ENCODE data around the gene C7orf57.

C7orf57 gene

GRCh38 chr7:48085433-48085791 lies 50.1 kb downstream of the C7orf57 start:
- H3K4me1 ChIP-seq: peaks cover 43 to 63% (median 60%) of the 10 kb centered on the region in 10 experiments
- H3K36me3 ChIP-seq: peaks cover 0 to 6% (median 0%) of the 10 kb centered on the region in 11 experiments; a peak in 3 of 22 replicates
- peak overlapping the region; percentile 8 to 97 (median 76); a peak in 21 of 22 replicates for H3K27ac ChIP-seq
- no peaks in the 10 kb centered on the region; a peak in 1 of 22 replicates for H3K9me3 ChIP-seq (replicated peaks in 1 of 11)
- peaks cover 0 to 13% (median 0%) of the 10 kb centered on the region in 11 experiments; a peak in 7 of 22 replicates for H4K20me1 ChIP-seq
- peaks cover 0 to 44% (median 25%) of the 10 kb centered on the region in 11 experiments; a peak in 18 of 22 replicates for H3K27me3 ChIP-seq
- H3K9ac ChIP-seq: peak overlapping the region in 10 of 11 experiments; percentile 16 to 75 (median 64); a peak in 19 of 22 replicates
- no peak for TF ChIP-seq Cebpa-rat (IDR thresholded peaks at IDR 0.05)
- peak overlapping the region in 2 of 10 experiments; percentile 6 to 35; a peak in 2 of 20 replicates for H3K4me3 ChIP-seq
- H3K4me2 ChIP-seq: peak overlapping the region; percentile 79 to 99 (median 92)

- H3K36me3 ChIP-seq: peaks cover 0 to 11% (median 0%) of the 10 kb centered on the region in 11 experiments; a peak in 3 of 22 replicates
- H3K4me2 ChIP-seq: peak overlapping the region; percentile 79 to 99 (median 92)
- H3K27me3 ChIP-seq: peaks cover 0 to 49% (median 31%) of the 10 kb centered on the region in 11 experiments; a peak in 18 of 22 replicates
- H3K4me1 ChIP-seq: peaks cover 43 to 68% (median 64%) of the 10 kb centered on the region in 10 experiments
- no peaks in the 10 kb centered on the region; a peak in 1 of 22 replicates for H3K9me3 ChIP-seq (replicated peaks in 1 of 11)
- peak overlapping the region in 6 of 11 experiments; percentile 61 to 75 (median 64); a peak in 9 of 22 replicates for H3K9ac ChIP-seq
- peaks cover 0 to 16% (median 0%) of the 10 kb centered on the region in 11 experiments; a peak in 7 of 22 replicates for H4K20me1 ChIP-seq
- H3K4me3 ChIP-seq: no peak overlapping the region
- no peak for TF ChIP-seq Cebpa-rat (IDR thresholded peaks at IDR 0.05)
- H3K27ac ChIP-seq: peak overlapping the region in 10 of 11 experiments; percentile 8 to 97 (median 76); a peak in 19 of 22 replicates
Measured at GRCh38 chr7:48085942-48086341, 50.6 kb downstream of the C7orf57 start.

- TF ChIP-seq Cebpa-rat (IDR thresholded peaks at IDR 0.05): no peak
Measured at GRCh38 chr7:48087349-48087748, 52.0 kb downstream of the C7orf57 start.

GRCh38 chr7:48088559-48089045 lies 53.3 kb downstream of the C7orf57 start:
- Histone ChIP-seq H3K4me1 (peaks cover 50 to 88% (median 78%) of the 10 kb centered on the region in 10 experiments), H3K27me3 (peaks cover 0 to 67% (median 32%) of the 10 kb centered on the region in 11 experiments; a peak in 18 of 22 replicates), H3K9ac (peak overlapping the region; percentile 78 to 95 (median 86)), H3K9me3 (replicated peaks in 1 of 11) (no peaks in the 10 kb centered on the region; a peak in 1 of 22 replicates), H4K20me1 (peaks cover 0 to 32% (median 3%) of the 10 kb centered on the region in 11 experiments; a peak in 7 of 22 replicates), H3K27ac (peak overlapping the region; percentile 72 to 97 (median 92)), H3K4me2 (peak overlapping the region; percentile 83 to 99 (median 93)), H3K4me3 (peak overlapping the region; percentile 50 to 98 (median 76)), H3K36me3 (peaks cover 0 to 38% (median 5%) of the 10 kb centered on the region in 11 experiments; a peak in 11 of 22 replicates)
- peak in 8 of 11 experiments; percentile 19 to 87 (median 55); a peak in 10 of 22 replicates for TF ChIP-seq Cebpa-rat (IDR thresholded peaks at IDR 0.05)

More at GRCh38 chr7:48087349-48087748, 52.0 kb downstream of the C7orf57 start:
- Histone ChIP-seq H3K9me3 (replicated peaks in 1 of 11) (no peaks in the 10 kb centered on the region; a peak in 1 of 22 replicates), H4K20me1 (peaks cover 0 to 29% (median 3%) of the 10 kb centered on the region in 11 experiments; a peak in 7 of 22 replicates), H3K4me2 (peak overlapping the region; percentile 83 to 99 (median 93); a peak in 21 of 22 replicates), H3K4me1 (peaks cover 50 to 82% (median 77%) of the 10 kb centered on the region in 10 experiments), H3K4me3 (peak overlapping the region in 1 of 10 experiments; percentile 98; a peak in 1 of 20 replicates), H3K27ac (peak overlapping the region in 7 of 11 experiments; percentile 85 to 97 (median 92); a peak in 13 of 22 replicates), H3K27me3 (peaks cover 0 to 62% (median 42%) of the 10 kb centered on the region in 11 experiments; a peak in 18 of 22 replicates), H3K9ac (peak overlapping the region in 3 of 11 experiments; percentile 91 to 95 (median 93); a peak in 4 of 22 replicates), H3K36me3 (peaks cover 0 to 25% (median 4%) of the 10 kb centered on the region in 11 experiments; a peak in 10 of 22 replicates)

- no peaks in the 10 kb centered on the region; a peak in 1 of 22 replicates for H3K9me3 ChIP-seq (replicated peaks in 1 of 11)
- peaks cover 0 to 45% (median 5%) of the 10 kb centered on the region in 11 experiments; a peak in 11 of 22 replicates for H3K36me3 ChIP-seq
- H3K27me3 ChIP-seq: peaks cover 0 to 67% (median 32%) of the 10 kb centered on the region in 11 experiments; a peak in 18 of 22 replicates
- no peak for TF ChIP-seq Cebpa-rat (IDR thresholded peaks at IDR 0.05)
- peak within 1 kb of the TSS; percentile 78 to 95 (median 87) for H3K9ac ChIP-seq
- peak within 1 kb of the TSS; percentile 90 to 99 (median 94) for H3K4me2 ChIP-seq
- peaks cover 48 to 88% (median 74%) of the 10 kb centered on the region in 10 experiments for H3K4me1 ChIP-seq
- H4K20me1 ChIP-seq: peaks cover 0 to 32% (median 3%) of the 10 kb centered on the region in 11 experiments; a peak in 7 of 22 replicates
- peak within 1 kb of the TSS; percentile 60 to 98 (median 76) for H3K4me3 ChIP-seq
- H3K27ac ChIP-seq: peak within 1 kb of the TSS; percentile 83 to 97 (median 92)
Measured at GRCh38 chr7:48089046-48090003, 54.0 kb downstream of the C7orf57 start, which contains the start of gene UPP1. TSS of gene UPP1 (plus strand) at chr7:48089265. CDS start at chr7:48094784, 5,519 bp downstream.

GRCh38 chr7:48090095-48090805 lies 54.9 kb downstream of the C7orf57 start:
- H3K4me1 ChIP-seq: peaks cover 40 to 88% (median 68%) of the 10 kb centered on the region in 10 experiments
- peak overlapping the region in 8 of 11 experiments; percentile 81 to 95 (median 89); a peak in 14 of 22 replicates for H3K9ac ChIP-seq
- no peaks in the 10 kb centered on the region; a peak in 1 of 22 replicates for H3K9me3 ChIP-seq (replicated peaks in 1 of 11)
- peak overlapping the region; percentile 60 to 98 (median 76); a peak in 19 of 20 replicates for H3K4me3 ChIP-seq
- H4K20me1 ChIP-seq: peaks cover 0 to 32% (median 3%) of the 10 kb centered on the region in 11 experiments; a peak in 7 of 22 replicates
- peaks cover 0 to 67% (median 32%) of the 10 kb centered on the region in 11 experiments; a peak in 18 of 22 replicates for H3K27me3 ChIP-seq
- peak overlapping the region in 4 of 11 experiments; percentile 83 to 97 (median 92); a peak in 8 of 22 replicates for H3K27ac ChIP-seq
- peak overlapping the region; percentile 90 to 99 (median 93); a peak in 20 of 22 replicates for H3K4me2 ChIP-seq
- no peak for TF ChIP-seq Cebpa-rat (IDR thresholded peaks at IDR 0.05)
- peaks cover 0 to 54% (median 5%) of the 10 kb centered on the region in 11 experiments; a peak in 11 of 22 replicates for H3K36me3 ChIP-seq

All from BLaER1 treated with 17β-estradiol and CSF1 and Interleukin-3, amounts not matched to agents 10 nM and 100 nM (cell line).